ENCODE data around the gene WDR82.

The WDR82 gene, protein sequence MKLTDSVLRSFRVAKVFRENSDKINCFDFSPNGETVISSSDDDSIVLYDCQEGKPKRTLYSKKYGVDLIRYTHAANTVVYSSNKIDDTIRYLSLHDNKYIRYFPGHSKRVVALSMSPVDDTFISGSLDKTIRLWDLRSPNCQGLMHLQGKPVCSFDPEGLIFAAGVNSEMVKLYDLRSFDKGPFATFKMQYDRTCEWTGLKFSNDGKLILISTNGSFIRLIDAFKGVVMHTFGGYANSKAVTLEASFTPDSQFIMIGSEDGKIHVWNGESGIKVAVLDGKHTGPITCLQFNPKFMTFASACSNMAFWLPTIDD

DNA sequence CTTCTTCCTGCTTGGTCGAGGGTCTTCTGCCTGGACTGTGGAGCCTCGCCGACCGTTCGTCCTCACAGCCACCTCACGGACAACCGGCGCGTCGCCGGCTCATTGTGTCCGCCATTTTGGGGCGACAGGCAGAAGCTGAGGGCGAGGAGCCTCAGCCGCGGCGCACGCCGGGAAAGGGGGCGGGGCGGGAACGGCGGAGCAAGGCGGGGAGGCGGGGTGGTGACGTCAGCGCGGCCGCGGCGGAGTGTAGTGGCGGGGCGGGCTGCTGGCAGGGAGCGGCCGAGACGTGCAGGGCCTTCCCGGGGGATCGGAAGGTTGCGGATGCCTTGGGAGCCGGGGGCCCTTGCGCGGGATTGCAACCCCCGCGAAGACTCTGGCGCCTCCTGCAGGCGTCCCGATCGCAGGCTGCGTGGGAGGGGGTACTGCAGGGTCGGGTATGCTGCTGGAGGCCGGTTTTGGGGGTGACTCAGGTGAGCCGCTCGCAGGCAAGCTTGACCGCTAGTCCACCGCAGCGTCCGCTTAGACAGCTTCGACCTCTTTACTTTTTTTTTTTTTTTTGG is at the start of gene WDR82:
WDR82 (minus strand) TSS at position 140 of the 560 bp plus-strand sequence. CDS start 288 bp downstream, outside the sequence.
- DNase-seq: peak; percentile 48 to 98 (median 94)

DNA sequence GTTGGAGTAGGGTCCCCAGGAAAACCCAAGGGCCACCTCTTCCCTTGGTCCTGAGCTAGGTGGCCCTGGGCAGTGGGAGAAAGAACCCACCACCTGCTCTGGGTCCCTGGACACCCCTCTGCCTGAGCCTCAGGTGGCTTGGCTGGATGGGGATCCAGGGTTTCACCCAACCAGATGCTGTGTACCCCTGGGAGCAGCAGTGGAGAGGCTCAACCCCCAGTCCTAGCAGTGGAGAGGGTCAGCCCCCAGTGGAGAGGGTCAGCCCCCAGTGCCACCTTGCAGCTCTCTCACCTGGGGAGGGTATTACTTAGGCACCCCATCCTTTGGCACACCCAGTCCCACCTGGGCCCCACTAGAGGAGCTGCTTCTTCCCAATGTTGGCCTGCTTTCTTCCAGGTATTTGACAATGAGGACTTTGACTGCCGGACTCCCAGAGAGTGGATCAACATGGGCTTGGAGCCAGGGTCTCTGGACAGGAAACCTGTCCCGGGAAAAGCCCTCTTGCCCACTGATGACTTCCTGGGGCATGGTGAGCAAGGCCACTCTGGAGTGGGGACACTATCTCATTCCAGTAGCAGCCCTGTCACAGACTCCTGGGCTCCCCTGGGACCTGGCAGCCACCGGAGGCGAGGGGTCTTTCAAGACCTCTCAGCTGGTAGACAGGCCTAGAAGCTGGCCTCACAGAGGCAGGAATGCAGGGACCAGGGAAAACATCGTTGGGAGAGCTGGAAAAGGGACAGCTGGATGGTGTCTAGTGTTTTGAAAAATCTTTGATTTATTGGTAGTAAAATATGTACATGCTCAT is 49.2 kb upstream of the WDR82 start:
- no peak for DNase-seq

DNA sequence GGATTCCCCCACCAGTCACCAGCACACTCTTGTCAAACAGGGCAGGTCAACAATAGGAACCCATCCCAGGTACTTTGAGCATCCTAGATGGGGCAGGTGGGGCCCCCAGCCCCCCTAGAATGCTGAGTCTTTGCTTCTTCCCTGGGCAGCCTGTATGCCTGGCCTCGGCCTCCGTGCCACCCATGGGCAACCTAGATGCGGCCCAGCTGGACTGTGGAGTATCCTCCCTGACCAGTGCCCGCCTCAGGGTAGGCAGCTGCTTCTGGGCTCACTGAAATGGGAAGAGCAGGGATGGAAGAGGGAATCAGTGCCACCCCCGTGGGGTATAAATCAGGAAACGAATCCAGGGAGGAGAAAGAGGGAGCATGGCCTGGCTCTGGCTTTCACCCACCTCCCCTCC is 48.5 kb upstream of the WDR82 start:
- DNase-seq: no peak

DNA sequence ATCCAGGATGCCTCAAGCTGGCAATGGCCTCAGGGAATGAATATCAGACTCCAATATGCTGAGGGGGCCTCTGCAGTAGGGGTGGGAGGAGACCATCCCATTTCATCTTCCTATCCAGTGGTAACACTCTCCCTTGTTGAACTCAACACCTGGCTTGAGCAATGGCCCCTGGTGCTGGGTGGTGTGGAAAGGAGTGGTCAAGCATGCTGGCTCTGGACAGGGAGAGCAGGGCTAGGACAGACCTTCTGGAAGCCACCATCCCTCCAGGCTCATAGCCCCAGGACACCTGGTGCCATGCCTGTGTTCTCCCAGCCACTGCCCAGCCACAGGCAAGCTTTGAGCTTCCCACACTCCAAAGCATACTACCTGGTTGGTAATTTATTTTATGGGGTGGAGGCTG is 47.2 kb upstream of the WDR82 start:
- no peak for DNase-seq

DNA sequence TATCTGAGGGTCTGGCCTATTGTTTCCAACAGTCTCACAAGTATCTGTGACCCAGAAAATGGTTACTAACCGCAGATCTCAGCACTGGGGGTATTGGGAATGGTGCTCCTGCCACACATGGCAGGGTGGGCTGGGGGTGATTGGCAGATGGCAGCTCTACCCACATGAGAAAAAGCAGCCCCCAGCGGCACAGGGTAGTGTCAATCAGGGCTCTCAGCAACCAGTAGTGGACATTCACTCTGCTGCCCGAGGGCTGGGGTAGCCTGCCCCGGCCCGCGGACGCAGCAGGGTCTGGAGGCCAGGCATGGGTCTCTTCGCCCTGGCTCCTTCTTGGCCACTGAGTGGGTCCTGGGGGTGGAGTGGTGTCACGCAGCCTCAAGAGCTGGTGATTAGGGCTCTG is 46.2 kb upstream of the WDR82 start:
- DNase-seq: no peak

DNA sequence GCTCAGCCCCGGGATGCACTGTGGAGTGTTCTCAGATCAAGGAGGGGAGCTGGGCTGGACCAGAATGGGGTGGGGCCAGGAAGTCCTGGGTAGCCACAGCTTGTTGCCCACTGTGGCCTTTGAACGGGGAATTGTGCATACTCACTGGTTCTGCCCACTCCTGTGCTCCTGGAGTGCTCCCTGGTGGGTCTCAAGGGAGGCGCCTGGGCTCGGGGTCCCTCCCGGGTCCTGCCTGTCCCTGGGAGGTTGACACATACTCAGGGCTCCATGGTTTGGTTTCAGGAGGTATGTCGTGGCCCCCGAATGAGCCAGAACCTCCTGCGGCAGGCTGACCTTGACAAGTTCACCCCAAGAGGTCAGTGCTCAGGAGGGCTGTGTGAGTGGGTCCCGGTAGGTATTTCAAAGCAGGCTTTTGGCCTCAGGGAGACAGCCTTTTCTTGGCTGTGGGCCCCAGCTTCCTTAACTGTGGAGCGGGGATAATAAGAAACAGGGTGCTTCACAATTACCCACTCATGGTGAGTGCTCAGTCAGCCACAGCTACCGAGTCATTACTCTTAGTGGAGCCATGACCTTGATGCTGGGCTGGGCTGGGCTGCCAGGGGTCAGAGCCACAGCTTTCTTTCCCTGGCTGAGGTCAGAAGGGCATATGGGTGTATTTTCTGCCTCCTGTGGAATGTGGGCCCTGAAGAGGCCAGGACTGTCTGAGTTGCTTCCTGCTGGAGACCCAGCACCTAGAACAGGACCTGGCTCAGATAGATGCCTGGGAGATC is 45.3 kb upstream of the WDR82 start:
- DNase-seq: no peak

DNA sequence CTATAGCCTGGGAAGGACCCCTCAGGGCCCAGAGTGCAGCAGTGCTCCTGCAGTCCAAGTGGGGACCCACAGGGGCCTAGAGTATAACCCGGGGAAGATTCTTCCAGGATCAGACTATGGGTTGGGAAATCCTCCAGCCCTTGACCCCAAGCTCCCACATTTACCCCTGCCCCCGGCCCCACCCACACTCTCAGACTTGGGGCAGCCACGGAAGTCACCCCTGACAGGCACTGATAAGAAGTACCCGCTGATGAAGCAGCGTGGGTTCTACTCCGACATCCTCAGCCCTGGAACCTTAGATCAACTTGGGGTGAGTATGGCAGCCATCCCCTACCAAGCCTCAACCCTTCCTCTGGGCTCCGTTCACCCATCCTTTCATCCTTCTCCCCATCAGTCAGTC is 44.0 kb upstream of the WDR82 start:
- no peak for DNase-seq

DNA sequence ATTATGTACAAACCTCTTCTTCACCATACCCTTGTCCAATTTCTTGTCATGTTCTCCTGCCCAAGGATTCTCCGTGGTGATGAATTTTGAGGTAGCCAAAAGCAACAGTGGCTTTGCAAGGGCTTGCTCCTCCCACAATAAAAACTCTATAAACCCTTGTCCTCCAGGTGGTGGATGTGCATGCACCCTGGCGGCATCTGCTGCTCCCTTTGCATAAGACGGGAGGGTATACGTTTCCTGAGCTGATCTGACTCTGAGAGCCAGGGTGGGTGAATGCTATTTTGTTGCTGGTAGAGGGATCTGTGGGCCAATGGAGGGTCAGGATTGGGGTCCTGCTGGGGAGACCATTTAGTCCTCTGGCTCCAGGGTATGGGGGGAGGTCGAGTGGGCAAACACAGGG is 43.0 kb upstream of the WDR82 start:
- no peak for DNase-seq

DNA sequence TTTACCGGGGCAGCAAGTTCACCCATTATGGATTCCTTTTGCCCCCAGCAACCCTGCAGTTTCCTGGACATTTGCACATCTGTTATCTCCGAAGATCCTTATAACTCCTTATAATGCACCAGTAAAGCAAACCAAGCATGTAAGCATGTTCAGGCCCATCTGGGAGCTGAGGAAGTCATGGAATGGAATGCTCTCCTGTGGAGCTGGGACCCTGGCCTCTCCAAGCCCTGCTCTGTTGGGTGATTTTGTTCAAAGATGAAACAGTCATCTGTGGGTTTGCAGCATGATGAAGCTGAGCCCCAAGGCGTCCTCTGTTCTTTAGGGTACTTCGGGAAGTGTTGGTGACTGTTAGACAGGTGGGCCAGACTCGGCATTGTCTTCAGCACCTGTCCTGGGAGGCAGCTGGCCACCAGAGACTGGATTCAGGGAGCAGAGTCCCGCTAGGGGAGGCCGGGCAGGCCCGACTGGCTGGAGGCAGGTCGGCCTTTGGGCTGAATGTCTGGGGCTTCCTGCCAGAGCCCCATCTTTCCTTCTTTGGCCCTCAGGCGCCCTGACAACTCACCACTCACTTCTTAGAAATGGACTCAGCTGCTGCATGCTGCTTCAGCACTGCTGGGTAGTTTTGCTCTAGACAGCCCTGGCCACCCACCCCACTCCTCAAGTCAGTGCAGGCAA is 41.6 kb upstream of the WDR82 start:
- DNase-seq: no peak

DNA sequence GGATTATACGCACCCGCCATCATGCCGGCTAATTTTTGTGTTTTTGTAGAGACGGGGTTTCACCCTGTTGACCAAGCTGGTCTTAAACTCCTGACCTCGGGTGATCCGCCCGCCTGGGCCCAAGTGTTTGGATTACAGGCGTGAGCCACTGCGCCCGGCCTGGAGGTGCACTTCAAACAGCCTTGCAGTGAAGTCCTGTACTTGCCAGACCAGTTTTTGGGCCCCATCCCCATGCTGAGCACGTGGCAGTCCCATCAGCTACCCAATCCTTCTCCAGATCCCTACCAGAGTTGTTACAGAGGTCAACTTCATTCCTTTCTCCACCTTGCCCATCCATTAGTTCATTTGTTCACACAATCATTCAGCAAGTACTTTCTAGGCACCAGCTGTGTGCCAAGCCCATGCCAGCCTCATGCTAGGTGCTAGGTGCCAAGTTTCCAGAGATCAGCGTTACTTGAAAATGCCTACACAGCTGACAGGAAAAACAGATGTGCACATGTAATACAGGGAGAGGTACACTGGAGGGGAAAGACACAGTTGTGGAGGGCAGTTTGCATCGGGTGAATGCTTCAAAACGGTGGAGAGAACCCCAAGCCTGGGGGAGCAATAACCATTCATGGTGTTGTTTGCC is 39.9 kb upstream of the WDR82 start:
- no peak for DNase-seq

DNA sequence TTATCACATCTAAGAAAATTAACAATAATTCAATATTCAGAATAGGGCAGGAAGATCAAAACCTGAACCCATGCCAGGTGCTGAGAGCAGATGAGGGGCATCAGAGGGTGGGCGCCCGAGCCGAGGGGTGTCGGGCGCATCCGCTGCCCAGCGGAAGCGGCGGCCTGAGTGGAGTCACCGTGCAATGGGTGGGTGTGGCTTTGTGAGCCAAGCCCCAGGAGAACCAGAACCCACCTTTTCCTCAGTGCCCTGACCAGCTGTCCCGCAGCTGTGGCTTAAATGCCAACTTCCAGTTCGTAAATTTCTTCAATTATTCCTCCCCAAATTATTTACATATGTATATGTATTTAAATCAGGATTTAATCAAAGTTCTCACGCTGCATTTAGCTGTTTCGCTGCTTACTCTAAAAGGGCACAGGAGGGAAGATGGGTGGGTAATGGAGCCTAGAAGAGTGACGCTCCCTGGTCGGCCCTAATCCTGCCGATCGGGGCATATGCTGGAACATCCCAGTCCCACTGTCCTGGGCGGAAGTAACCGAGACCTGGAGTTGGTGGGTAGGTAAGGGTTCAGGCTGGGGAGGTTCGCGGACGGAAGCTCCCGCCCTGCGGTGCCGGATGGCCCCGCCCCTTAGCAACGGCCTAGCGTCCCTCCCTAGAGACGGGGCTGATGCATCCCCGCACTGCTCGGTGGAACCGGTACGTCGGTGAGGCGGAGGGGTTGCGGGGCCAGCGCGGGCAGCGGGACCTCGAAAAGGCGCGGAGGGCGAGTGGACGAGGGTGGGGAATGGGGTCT is 39.0 kb upstream of the WDR82 start:
- no peak for DNase-seq

DNA sequence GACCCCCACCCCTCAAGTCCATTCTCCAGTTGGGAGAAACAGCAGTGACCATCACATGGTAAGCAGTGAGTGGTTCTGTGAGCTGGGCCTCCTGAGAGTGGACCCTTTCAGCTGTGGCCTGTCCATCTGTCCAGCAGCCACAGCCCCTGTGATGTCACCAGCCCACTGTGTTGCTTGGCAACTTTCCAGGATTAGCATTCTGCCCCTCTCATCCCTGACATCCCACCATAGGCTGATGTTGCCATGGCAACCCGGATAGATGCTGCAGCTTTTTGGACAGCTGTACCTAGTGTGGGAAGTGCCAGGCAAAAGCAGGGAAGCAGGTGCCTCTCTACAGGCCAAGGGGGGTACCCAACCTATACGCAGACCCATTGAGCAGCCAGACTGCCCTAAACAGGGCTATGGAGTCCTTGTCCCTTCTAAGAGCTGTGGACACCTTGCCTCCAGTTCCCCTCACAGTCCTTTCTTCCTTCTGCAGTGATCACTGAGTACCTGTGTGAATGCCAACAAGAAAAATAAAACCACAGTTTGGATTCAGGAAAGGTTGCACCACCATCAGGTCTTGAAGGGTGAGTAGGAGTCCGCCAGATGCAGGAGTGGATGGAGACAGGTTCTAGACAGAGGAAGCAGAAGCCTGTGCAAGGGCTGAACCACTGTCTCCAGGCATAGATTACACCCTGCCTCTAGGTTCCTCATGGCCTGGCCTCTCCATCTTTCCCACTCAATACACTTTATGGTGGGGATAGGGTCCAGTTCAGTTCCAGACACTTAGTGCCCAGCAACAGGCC is 37.7 kb upstream of the WDR82 start, which contains the start of gene DNAH1:
DNAH1 (plus strand) TSS at position 343 of the 788 bp plus-strand sequence. CDS start 6,124 bp downstream, outside the sequence.
- DNase-seq: no peak

DNA sequence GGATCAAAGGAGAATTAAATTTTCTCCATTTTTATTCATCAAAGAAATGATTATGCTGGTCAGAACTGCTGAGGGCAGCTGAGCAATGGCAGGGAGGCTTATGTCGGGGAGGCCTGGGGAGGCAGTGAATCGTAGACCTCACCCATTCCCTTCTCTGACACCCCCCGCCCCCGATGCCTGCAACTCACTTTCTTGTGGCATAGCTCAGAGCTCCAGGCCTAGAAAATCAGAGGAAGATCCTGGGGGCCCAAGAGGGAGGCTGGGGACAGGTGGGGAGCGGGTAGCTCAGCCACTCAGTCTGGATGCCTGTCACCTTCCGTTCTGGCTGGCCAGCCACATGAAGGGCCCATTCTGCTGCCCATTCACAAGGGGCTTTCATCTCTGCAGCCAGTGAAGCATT is 36.6 kb upstream of the WDR82 start:
- DNase-seq: no peak

DNA sequence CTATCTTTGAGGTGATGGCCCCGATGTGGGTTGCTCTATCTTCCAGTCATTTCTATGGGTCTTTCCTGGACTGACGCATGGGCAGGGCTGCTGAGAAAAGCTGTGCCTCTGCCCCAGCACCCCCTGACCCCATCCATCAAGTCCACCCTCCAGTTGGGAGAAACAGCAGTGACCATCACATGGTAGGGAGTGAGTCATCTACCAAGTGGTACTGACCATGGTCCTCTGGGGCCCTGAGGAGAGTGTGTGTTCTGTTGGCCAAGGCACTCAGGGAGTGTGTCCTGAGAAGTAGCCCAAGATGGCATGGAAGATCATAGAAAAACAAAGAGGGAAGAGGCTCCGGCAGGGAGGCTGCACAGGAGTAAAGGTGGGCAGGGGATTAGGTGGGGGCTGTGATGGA is 36.0 kb upstream of the WDR82 start:
- DNase-seq: no peak

DNA sequence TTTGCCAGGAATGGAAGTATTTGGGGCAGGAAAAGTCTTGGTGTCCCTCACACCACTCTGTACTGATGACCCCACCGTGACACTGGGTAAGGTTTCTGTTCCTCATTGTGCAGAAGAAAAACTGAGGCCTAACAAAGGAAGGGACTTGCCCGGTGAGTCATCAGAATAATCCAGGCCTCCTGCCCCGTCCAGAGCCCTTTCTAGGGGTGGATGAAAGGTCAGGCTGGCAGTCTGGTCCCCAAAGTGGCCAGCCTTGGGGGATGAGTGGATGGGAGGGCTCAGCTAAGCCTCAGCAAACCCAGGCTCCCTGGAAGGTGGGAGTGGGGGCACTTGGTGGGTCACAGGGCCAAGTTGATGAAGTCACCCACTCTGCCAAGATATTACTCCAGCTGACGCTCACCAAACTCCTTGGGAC is 35.3 kb upstream of the WDR82 start:
- DNase-seq: peak in 4 of 14 donors; percentile 13 to 45 (median 18)

DNA sequence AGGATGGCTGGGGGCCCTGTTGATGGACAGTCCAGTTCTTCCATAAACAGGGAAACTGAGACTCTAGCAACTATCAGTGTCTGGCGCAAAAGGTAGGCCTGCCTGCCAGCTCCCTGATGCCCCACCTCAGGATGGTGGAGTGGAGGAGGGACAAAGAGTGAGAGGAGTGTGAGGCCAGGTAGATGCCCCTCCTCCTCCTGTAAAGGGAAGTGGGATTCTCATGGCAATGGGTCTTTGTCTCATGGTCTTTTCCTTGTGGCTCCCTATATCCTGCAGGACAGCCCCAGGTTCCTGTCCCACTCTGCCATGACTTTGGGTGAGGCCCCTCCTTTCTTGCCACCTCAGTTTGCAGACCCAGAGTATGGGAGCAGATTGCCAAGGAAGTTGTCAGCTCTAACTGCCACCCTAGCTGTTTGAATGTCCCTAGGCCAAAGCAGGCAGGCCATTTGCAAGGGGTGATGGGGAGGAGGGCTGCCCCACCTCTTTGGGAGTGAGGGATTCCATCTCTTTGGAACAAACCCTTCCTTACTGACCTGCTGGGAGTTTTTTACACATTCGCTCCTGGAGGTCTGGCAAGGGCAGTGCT is 34.8 kb upstream of the WDR82 start:
- no peak for DNase-seq

DNA sequence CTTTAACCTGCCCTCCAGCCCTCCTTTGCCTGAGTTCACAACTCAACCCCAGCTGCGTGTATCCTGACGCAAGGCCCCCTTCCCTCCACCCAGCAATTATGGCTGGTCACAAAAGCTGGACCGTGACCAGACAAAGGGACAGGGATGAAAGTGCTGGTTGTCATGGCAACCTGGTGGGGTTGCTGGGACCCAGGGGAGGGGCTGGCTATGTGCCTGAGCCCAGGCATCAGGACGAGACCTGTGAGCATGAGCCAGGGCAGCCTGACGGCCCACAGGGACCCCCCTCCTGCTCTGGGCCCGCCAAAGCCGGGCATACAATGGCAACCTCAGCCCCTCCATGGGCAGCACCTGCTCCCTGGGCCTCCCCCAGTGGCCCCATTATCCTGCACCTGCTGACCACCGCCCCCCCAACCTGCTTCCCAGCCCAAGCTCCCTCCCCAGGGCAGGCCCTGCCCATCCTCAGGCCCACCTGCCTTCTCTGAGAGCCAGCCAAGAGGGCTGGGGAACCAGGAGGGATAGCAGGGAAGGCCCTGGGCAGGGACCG is 33.2 kb upstream of the WDR82 start:
- DNase-seq: peak in 1 of 14 donors; percentile 22

DNA sequence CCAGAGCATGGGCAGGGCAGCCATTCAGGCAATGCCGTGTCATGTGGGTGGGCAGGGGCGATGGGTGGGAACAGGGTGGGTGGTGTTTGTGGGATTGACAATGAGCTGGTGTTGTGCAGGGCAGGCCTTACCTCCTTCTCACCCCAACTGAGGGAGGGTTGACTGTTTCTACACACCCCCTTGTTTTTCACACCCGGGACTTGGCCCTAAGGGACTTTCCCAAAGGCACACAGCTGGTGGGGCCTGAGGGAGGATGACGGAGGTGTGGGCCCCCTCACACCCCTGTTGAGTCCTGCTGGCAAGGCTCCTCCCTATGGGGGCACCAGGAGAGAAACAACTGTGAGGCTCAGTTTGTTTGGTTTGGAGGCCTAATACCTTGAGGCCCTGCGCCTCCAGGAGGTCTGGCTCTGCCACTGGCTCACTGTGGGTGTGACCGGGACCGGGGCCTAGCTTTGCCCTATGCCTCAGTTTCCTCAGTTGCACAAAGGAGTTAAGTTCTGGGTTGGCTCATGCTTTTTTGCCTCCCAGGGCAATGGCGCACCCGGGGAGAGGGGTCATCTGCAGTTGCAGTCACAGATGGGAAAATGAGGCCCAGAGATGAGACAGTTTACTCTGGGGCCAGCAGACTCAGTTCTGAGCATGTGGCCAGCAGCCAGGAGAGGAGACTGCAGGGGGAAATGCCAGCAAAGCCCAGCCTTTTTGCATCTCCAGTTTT is 32.6 kb upstream of the WDR82 start:
- no peak for DNase-seq

DNA sequence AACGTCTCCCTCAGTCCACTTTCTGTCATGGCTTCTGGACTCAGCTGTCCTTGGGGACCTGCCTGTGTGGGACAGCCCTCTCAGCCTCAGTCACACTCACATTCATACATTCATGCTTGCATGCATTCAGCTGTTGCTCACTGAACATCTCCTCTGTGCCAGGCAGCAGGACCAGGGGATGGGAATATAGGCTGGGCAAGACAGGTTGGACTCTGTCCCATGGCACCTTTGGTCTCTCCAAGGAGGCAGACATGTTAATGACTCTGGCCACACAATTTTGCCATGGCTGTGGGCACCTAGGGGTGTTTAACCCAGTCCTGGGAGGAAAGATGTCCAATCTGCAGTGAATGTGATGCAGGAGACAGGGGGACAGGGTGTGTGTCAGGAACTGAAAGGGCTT is 29.9 kb upstream of the WDR82 start:
- DNase-seq: no peak

All from C1 segment of cervical spinal cord (tissue), 14 donors.